ENCODE measurements around the gene RTKN2.

GRCh38 chr10:62133618-62134017, 135.0 kb downstream of the RTKN2 start:
- TF ChIP-seq CTCF (IDR thresholded peaks at IDR 0.05 in 8 of 11, conservative IDR thresholded peaks at IDR 0.05 in 3 of 11) (no peak), POLR2AphosphoS5 (IDR thresholded peaks at IDR 0.05) (no peak), POLR2A (IDR thresholded peaks at IDR 0.05) (no peak)
